Loucy (cell line): ENCODE results near the gene HACL1.

Experiments
- EZH2phosphoT487 ChIP-seq: fragments of 200-600 bp; IDR thresholded peaks from 2 replicates; pipeline ENCODE4 v1.6.1; 2018; ENCODE audit warnings: antibody characterized with exemption, mild to moderate bottlenecking, moderate library complexity, borderline replicate concordance
- TF ChIP-seq, protein P1 (sequence below): fragments of 200-600 bp; sonication (generic); conservative IDR thresholded peaks from 2 replicates; pipeline ENCODE4 v1.5.1; 2014; ENCODE audit warnings: mild to moderate bottlenecking, antibody characterized with exemption, low read length

DNA sequence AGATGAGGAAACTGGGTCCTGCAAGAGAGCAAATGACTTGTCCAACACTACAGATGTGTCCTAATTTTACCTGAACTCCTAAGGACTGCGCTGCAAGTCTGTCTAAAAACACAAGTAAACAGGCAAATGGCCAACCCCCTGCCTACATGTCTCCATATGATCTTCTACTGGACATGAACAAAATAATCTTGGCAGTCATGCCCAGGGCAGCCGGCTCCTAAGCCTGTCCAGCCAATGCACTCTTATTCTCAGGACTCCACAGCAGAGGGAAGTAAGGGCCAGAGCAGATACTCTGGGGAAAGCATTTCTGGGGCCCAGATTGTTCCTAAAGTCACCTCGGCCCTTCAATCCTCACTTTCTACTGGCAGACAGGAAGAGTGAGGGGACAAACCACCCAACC lies 90.2 kb downstream of the HACL1 start:
- TF ChIP-seq, protein P1, sequence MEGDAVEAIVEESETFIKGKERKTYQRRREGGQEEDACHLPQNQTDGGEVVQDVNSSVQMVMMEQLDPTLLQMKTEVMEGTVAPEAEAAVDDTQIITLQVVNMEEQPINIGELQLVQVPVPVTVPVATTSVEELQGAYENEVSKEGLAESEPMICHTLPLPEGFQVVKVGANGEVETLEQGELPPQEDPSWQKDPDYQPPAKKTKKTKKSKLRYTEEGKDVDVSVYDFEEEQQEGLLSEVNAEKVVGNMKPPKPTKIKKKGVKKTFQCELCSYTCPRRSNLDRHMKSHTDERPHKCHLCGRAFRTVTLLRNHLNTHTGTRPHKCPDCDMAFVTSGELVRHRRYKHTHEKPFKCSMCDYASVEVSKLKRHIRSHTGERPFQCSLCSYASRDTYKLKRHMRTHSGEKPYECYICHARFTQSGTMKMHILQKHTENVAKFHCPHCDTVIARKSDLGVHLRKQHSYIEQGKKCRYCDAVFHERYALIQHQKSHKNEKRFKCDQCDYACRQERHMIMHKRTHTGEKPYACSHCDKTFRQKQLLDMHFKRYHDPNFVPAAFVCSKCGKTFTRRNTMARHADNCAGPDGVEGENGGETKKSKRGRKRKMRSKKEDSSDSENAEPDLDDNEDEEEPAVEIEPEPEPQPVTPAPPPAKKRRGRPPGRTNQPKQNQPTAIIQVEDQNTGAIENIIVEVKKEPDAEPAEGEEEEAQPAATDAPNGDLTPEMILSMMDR, result no peak
- TF ChIP-seq EZH2phosphoT487, result no peak
